Smooth muscle cell of the coronary artery (primary cell): ENCODE results near the gene JPT2. TPM values are rescaled to one million over a fixed set of nuclear protein-coding genes. Genes with fewer than 3 reads are reported as not detected.

Experiments used
- total RNA-seq: library from RNA; depleted of rRNA; stranded (reverse); fragments of >200 nt; gene quantifications from 2 replicates; pipeline ENCODE4 v1.2.3, GENCODE V29; 2014; ENCODE audit warnings: low replicate concordance

The JPT2 gene
- total RNA-seq: 8.8 and 26.7 TPM in 2 replicates

GRCh38 chr16:1677942-1678499, at the start of gene JPT2:
JPT2 (plus strand) TSS chr16:1678279; CDS start chr16:1678313, 34 bp downstream.

GRCh38 chr16:1705688-1706385, 27.8 kb downstream of the JPT2 start, which contains the start of gene MAPK8IP3:
MAPK8IP3 (plus strand) TSS chr16:1706195; CDS start chr16:1706340, 145 bp downstream.

Other genes with a start within 250 kb of the JPT2 start
- not detected in 2 replicates for gene PERCC1, start 247.2 kb upstream of the JPT2 start, total RNA-seq
- gene CCDC154, start 233.7 kb upstream of the JPT2 start, total RNA-seq: 0.08 and 0.70 TPM in 2 replicates
- 35.6 and 83.5 TPM in 2 replicates for gene CLCN7, start 203.3 kb upstream of the JPT2 start, total RNA-seq
- gene PTX4, start 189.3 kb upstream of the JPT2 start, total RNA-seq: not detected in 2 replicates
- gene TELO2, start 184.9 kb upstream of the JPT2 start, total RNA-seq: 5.1 and 10.0 TPM in 2 replicates
- gene TMEM204, start 144.6 kb upstream of the JPT2 start, total RNA-seq: 19.0 and 45.4 TPM in 2 replicates
- gene IFT140, start 66.2 kb upstream of the JPT2 start, total RNA-seq: 23.9 and 68.7 TPM in 2 replicates
- 4.4 and 4.8 TPM in 2 replicates for gene CRAMP1, start 65.9 kb upstream of the JPT2 start, total RNA-seq
- 31.8 and 51.6 TPM in 2 replicates for gene MAPK8IP3, start 27.9 kb downstream of the JPT2 start, total RNA-seq
- gene NME3, start 93.3 kb downstream of the JPT2 start, total RNA-seq: 35.7 and 45.9 TPM in 2 replicates
- 5.0 TPM in 2 replicates for gene EME2, start 94.5 kb downstream of the JPT2 start, total RNA-seq
- gene MRPS34, start 94.9 kb downstream of the JPT2 start, total RNA-seq: 71.6 and 87.2 TPM in 2 replicates
- gene SPSB3, start 104.3 kb downstream of the JPT2 start, total RNA-seq: 30.8 and 55.7 TPM in 2 replicates
- 30.3 and 65.2 TPM in 2 replicates for gene NUBP2, start 104.7 kb downstream of the JPT2 start, total RNA-seq
- gene IGFALS, start 115.4 kb downstream of the JPT2 start, total RNA-seq: under 0.01 TPM in 2 replicates
- 51.5 and 65.6 TPM in 2 replicates for gene HAGH, start 148.5 kb downstream of the JPT2 start, total RNA-seq
- 71.6 and 134 TPM in 2 replicates for gene FAHD1, start 148.9 kb downstream of the JPT2 start, total RNA-seq
- 0.23 TPM in 1 of 2 replicates, not detected in the other for gene MEIOB, start 193.9 kb downstream of the JPT2 start, total RNA-seq
- gene HS3ST6, start 240.1 kb downstream of the JPT2 start, total RNA-seq: not detected in 2 replicates